ENCODE data around the gene SYT2. TPM values are rescaled to one million over a fixed set of nuclear protein-coding genes. Genes with fewer than 3 reads are reported as not detected.

SYT2 gene
- total and polyA plus RNA-seq, 7 donors: 0.10 to 0.16 TPM; not detected in 5

GRCh38 chr1:202687798-202688197 lies 22.5 kb downstream of the SYT2 start:
- H3K36me3 ChIP-seq: no peaks in the 10 kb centered on the region
- DNase-seq: no peak
- no peaks in the 10 kb centered on the region for H3K4me1 ChIP-seq
- H3K27ac ChIP-seq: no peak overlapping the region
- peaks cover 0 to 18% (median 5%) of the 10 kb centered on the region in 3 donors for H3K27me3 ChIP-seq
- 67 to 81% methylated on average over 3 of the region's 3 CpGs for WGBS, 2 donors
- TF ChIP-seq POLR2A (IDR thresholded peaks at IDR 0.05): no peak
- TF ChIP-seq EP300 (IDR thresholded peaks at IDR 0.05): no peak
- TF ChIP-seq POLR2AphosphoS5 (IDR thresholded peaks at IDR 0.05): no peak
- no peak for TF ChIP-seq CTCF (IDR thresholded peaks at IDR 0.05)
- H3K9me3 ChIP-seq: no peaks in the 10 kb centered on the region
- intact Hi-C loops (cut with DNase I): no loop called here
- H3K4me3 ChIP-seq: no peak overlapping the region

GRCh38 chr1:202687370-202687769 lies 22.9 kb downstream of the SYT2 start:
- H3K27ac ChIP-seq: no peak overlapping the region
- peaks cover 0 to 23% (median 5%) of the 10 kb centered on the region in 3 donors for H3K27me3 ChIP-seq
- H3K4me3 ChIP-seq: no peak overlapping the region
- no peak for DNase-seq
- WGBS, 2 donors: 70 to 71% methylated on average over 11 of the region's 11 CpGs
- H3K36me3 ChIP-seq: no peaks in the 10 kb centered on the region
- H3K4me1 ChIP-seq: no peaks in the 10 kb centered on the region
- H3K9me3 ChIP-seq: no peaks in the 10 kb centered on the region
- intact Hi-C loops (cut with DNase I): no loop called here
- TF ChIP-seq POLR2A (IDR thresholded peaks at IDR 0.05): no peak
- TF ChIP-seq POLR2AphosphoS5 (IDR thresholded peaks at IDR 0.05): no peak
- TF ChIP-seq CTCF (IDR thresholded peaks at IDR 0.05): no peak
- TF ChIP-seq EP300 (IDR thresholded peaks at IDR 0.05): no peak

GRCh38 chr1:202685641-202686040 lies 24.6 kb downstream of the SYT2 start:
- intact Hi-C loops (cut with DNase I): no loop called here
- 81 to 82% methylated on average over 6 of the region's 6 CpGs for WGBS, 2 donors
- Histone ChIP-seq H3K4me3 (no peak overlapping the region), H3K27me3 (peaks cover 0 to 32% (median 11%) of the 10 kb centered on the region in 3 donors), H3K9me3 (no peaks in the 10 kb centered on the region), H3K4me1 (no peaks in the 10 kb centered on the region), H3K36me3 (no peaks in the 10 kb centered on the region), H3K27ac (no peak overlapping the region)
- no peak for DNase-seq
- no peak for TF ChIP-seq POLR2A (IDR thresholded peaks at IDR 0.05)
- TF ChIP-seq POLR2AphosphoS5 (IDR thresholded peaks at IDR 0.05): no peak
- no peak for TF ChIP-seq CTCF (IDR thresholded peaks at IDR 0.05)
- TF ChIP-seq EP300 (IDR thresholded peaks at IDR 0.05): no peak

DNA sequence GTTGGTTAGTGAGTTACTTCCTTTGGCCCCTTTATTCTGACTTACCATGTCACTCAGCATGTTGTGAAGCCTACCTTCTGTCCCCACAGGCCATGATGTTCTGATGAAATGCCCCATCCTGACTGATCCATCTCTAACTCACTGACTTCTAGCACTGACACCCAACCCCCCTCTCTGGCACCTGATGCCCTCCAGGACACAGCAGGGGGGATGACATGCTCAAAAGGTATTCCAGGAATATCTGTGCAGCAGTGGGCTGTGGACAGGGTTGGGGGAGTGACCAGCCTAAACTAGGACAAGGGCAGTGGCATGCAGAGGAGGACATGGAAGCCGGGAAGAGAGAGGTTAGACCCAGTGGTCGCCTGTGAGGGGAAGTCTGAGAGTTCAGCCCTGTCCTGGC lies 25.5 kb downstream of the SYT2 start:
- DNase-seq: no peak
- H3K36me3 ChIP-seq: no peaks in the 10 kb centered on the region
- H3K4me3 ChIP-seq: no peak overlapping the region
- TF ChIP-seq POLR2A (IDR thresholded peaks at IDR 0.05) (no peak), EP300 (IDR thresholded peaks at IDR 0.05) (no peak), POLR2AphosphoS5 (IDR thresholded peaks at IDR 0.05) (no peak), CTCF (IDR thresholded peaks at IDR 0.05) (no peak)
- intact Hi-C loops (cut with DNase I): no loop called here
- no peaks in the 10 kb centered on the region for H3K4me1 ChIP-seq
- no peak overlapping the region for H3K27ac ChIP-seq
- H3K27me3 ChIP-seq: peaks cover 0 to 36% (median 12%) of the 10 kb centered on the region in 3 donors
- WGBS, 2 donors: 30 to 66% methylated on average over 2 of the region's 2 CpGs
- no peaks in the 10 kb centered on the region for H3K9me3 ChIP-seq

DNA sequence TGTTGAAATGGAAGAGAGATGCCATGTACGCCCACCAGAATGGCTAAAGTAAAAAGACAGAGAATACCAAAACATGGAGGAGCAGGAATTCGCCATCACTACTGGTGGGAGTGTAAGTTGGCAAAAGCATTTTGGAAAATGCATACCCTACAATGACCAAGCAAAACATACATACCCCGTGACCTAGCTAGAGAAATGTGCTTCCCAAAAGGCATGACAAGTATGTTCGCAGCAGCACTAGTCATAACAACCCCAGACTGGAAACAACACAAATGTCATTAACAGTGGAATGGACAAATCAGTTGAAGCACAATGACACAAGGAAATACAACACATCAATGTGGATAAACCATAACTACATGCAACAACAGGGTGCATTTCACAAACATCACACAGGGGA lies 27.2 kb downstream of the SYT2 start:
- WGBS, 2 donors: 84 to 92% methylated on average over 4 of the region's 4 CpGs
- no peak for DNase-seq
- Histone ChIP-seq H3K9me3 (no peaks in the 10 kb centered on the region), H3K36me3 (no peaks in the 10 kb centered on the region), H3K4me1 (no peaks in the 10 kb centered on the region), H3K27me3 (peaks cover 0 to 30% (median 6%) of the 10 kb centered on the region in 3 donors), H3K4me3 (no peak overlapping the region), H3K27ac (no peak overlapping the region)
- TF ChIP-seq CTCF (IDR thresholded peaks at IDR 0.05) (no peak), EP300 (IDR thresholded peaks at IDR 0.05) (no peak), POLR2A (IDR thresholded peaks at IDR 0.05) (no peak), POLR2AphosphoS5 (IDR thresholded peaks at IDR 0.05) (no peak)
- intact Hi-C loops (cut with DNase I): no loop called here
